ENCODE results near the gene RAB4A.

The RAB4A gene

DNA sequence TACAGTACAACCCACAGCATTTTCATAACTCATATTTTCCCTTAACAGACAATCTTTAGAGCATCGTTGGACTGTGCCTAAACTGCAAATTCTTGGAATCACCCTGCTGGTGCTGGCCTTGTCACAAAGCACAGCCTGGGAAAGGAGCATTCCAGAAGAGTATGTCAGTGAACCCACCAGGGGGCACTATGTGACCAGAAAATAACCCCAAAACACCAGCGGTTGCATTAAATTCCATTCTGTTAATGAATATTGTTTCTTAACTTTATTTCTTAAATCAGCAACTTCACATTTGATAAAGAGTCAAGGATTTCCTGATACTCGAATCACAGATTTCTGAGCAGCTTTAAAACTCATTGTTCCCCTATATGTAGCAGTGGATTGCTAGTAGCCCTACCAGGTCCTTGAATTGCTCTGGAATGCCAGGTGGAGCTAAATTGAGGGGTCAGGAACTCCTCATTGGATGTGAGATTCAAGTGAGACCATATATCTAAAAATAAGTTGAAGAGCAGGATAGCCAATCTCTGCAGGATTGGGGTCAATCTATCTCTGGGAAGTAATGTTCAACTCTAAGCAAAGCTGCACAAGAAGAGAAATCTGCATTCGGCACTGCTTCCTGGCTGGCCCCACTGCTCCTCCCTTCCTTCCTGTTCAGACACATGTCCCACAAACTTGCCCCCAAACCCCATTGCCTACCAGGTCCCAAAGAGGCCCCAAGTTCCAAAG lies 12.7 kb upstream of the RAB4A start:
- TF ChIP-seq, protein P1, sequence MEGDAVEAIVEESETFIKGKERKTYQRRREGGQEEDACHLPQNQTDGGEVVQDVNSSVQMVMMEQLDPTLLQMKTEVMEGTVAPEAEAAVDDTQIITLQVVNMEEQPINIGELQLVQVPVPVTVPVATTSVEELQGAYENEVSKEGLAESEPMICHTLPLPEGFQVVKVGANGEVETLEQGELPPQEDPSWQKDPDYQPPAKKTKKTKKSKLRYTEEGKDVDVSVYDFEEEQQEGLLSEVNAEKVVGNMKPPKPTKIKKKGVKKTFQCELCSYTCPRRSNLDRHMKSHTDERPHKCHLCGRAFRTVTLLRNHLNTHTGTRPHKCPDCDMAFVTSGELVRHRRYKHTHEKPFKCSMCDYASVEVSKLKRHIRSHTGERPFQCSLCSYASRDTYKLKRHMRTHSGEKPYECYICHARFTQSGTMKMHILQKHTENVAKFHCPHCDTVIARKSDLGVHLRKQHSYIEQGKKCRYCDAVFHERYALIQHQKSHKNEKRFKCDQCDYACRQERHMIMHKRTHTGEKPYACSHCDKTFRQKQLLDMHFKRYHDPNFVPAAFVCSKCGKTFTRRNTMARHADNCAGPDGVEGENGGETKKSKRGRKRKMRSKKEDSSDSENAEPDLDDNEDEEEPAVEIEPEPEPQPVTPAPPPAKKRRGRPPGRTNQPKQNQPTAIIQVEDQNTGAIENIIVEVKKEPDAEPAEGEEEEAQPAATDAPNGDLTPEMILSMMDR (IDR thresholded peaks at IDR 0.05; ENCODE audit: control extremely low read depth, extremely low read depth, low read depth, missing control alignments): peak; percentile 60
- peak; percentile 58 for DNase-seq (ENCODE audit: extremely low spot score)
- ChIA-PET POLR2A (no interaction called here), CTCF (interaction anchor here (0.7 to 11.1 kb wide), 35 partner anchors 9 to 1056 kb away, joined by 3 to 126 read pairs (median 4); partner anchors contain the start of genes ABCB10, NUP133 and RAB4A)

DNA sequence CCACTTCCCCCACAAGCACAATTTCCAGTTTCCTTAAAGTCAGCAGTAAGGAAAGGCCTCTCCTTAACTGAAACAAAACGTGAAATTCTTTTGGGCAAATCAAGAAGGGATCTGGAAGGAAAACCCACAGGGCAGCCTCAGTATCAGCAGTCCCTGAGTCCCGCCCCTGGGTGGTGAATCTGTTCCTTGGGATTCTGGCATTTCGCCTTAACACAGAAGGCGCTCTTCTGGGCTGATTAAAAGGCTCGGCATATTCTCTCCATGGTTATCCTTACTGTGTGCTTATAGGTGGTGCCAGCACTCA lies 12.2 kb upstream of the RAB4A start:
- POLR2A ChIA-PET: no interaction called here
- TF ChIP-seq, protein P1 (IDR thresholded peaks at IDR 0.05; ENCODE audit: control extremely low read depth, extremely low read depth, low read depth, missing control alignments): no peak
- DNase-seq (ENCODE audit: extremely low spot score): no peak
- CTCF ChIA-PET: interaction anchor here (0.7 to 11.1 kb wide), 36 partner anchors 10 to 1056 kb away, joined by 3 to 126 read pairs (median 4); partner anchors contain the start of genes ABCB10 and NUP133

GRCh38 chr1:229260297-229260696 lies 10.6 kb upstream of the RAB4A start:
- POLR2A ChIA-PET: no interaction called here
- CTCF ChIA-PET: interaction anchor here (1.5 to 11.1 kb wide), 3 partner anchors 11 to 227 kb away, joined by 3 to 126 read pairs (median 4); no protein-coding TSS in a partner anchor
- TF ChIP-seq, protein P1 (IDR thresholded peaks at IDR 0.05; ENCODE audit: control extremely low read depth, extremely low read depth, low read depth, missing control alignments): no peak
- no peak for DNase-seq (ENCODE audit: extremely low spot score)

GRCh38 chr1:229262239-229262638 lies 8.7 kb upstream of the RAB4A start:
- CTCF ChIA-PET: interaction anchor here (1.8 to 11.1 kb wide), 2 partner anchors 219 to 259 kb away, joined by 5 to 126 read pairs; no protein-coding TSS in a partner anchor
- DNase-seq (ENCODE audit: extremely low spot score): no peak
- POLR2A ChIA-PET: no interaction called here
- TF ChIP-seq, protein P1 (IDR thresholded peaks at IDR 0.05; ENCODE audit: control extremely low read depth, extremely low read depth, low read depth, missing control alignments): no peak

GRCh38 chr1:229263254-229263653 lies 7.7 kb upstream of the RAB4A start:
- no peak for DNase-seq (ENCODE audit: extremely low spot score)
- TF ChIP-seq, protein P1 (IDR thresholded peaks at IDR 0.05; ENCODE audit: control extremely low read depth, extremely low read depth, low read depth, missing control alignments): no peak
- ChIA-PET POLR2A (no interaction called here), CTCF (interaction anchor here (11.1 kb wide), 1 partner anchor 218 kb away, joined by 126 read pairs; no protein-coding TSS in a partner anchor)

- DNase-seq (ENCODE audit: extremely low spot score): no peak
- POLR2A ChIA-PET: no interaction called here
- TF ChIP-seq, protein P1 (IDR thresholded peaks at IDR 0.05; ENCODE audit: control extremely low read depth, extremely low read depth, low read depth, missing control alignments): no peak
- CTCF ChIA-PET: interaction anchor here (11.1 kb wide), 1 partner anchor 217 kb away, joined by 126 read pairs; no protein-coding TSS in a partner anchor
These were observed 6.8 kb upstream of the RAB4A start for GRCh38 chr1:229264068-229264467.

Measured in GM10248 (cell line).